PC-9 (cell line): ENCODE results near the gene ACSL3.

Source experiments
- CTCF ChIP-seq: fragments of 200-600 bp; sonication (generic); conservative IDR thresholded peaks from 2 replicates; pipeline ENCODE4 v1.6.1; 2017; ENCODE audit warnings: mixed run types, antibody characterized with exemption, mild to moderate bottlenecking, moderate library complexity
- EZH2 ChIP-seq: fragments of 200-600 bp; sonication (generic); IDR thresholded peaks from 2 replicates; pipeline ENCODE4 v1.8.0; 2017; ENCODE audit warnings: antibody characterized with exemption, low read depth

- TF ChIP-seq CTCF, result no peak
- TF ChIP-seq EZH2, result no peak
These were observed 16.5 kb upstream of the ACSL3 start for GRCh38 chr2:222844323-222844722.
